NCI-H2029 treated with DMSO at 0.1 percent for 48 hours (cell line): ENCODE measurements around the gene USP20.
"Not testable (repeated sequence)": the region's sequence is repeated elsewhere in the genome, so short reads cannot be mapped to it uniquely, and the experiment has no call there.

Experiments used
- DNase-seq: peaks from one replicate; lab custom pipeline; 2025; lab: John Stamatoyannopoulos, UW

Gene USP20

DNA sequence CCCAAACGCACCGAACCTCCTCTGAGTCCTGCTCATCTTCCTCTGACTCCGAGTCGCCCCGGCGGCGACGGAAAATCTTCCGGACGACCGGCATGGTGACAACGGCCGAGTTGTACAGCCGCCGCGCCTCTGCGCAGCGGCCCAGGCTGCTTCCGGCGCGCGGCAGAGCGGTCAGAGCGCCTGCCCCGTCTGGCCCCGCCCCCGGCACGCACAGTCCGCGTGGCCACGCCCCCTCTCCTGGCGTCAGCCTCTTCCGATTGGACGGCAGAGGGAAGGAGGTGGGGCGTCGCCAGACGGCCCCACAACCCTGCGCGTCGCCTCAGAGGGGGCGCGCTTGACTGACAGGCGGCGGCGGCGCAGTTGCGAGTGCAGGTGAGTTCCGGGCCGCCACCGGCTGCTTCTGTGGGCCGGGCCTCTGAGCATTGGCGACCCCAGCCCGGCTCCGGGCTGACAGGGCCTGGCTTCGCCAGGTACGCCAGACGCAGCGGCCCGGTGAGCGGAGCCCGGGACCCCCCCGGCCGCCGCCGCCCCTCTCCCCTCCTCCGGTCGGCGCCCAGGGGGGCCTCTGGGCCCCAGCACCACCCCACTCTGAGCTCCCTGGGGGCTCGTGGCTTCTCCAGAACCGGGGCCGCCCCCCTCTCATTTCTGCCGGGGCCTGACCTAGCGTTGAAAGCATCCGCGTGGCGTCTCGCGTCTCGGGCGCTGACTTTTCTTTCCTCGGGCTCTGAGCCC lies at the start of gene USP20, which contains the start of gene C9orf78:
TSS of gene USP20 (plus strand) at position 331 of the 732 bp plus-strand sequence. CDS start 17,098 bp downstream, outside the sequence.
TSS of gene C9orf78 (minus strand) at position 148 of the 732 bp plus-strand sequence. CDS start at position 94, 54 bp downstream.
- peak; percentile 78 for DNase-seq

DNA sequence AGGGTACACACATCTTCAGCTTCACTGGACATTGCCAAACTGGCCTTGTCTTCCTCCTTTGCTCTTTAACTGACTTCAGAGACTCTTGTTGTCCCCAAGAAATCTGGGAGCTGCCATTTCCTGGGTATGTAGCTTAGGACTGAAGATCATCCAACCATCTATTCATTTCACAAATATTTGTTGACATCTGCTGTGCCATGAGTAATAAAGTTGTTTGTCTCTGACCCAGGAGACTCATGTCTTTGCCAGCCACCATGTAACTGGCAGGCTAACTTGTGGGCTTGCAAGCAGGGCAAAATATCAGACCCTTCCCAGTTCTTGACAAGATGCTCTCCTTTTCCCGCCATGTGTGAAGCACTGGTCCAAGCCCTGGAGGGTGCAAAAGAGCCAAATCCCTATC lies 49.4 kb upstream of the USP20 start:
- no peak for DNase-seq

DNA sequence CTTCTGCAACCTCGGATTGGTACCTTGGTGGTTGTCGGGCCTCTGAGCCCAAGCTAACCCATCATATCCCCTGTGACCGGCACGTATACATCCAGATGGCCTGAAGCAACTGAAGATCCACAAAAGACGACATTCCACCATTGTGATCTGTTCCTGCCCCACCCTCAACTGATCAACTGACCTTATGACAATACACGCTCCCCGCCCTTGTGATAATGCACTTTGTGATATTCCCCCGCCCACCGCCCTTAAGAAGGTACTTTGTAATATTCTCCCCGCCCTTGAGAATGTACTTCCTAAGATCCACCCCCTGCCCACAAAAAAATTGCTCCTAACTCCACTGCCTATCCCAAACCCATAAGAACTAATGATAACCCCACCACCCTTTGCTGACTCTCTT lies 48.8 kb upstream of the USP20 start:
- no peak for DNase-seq

DNA sequence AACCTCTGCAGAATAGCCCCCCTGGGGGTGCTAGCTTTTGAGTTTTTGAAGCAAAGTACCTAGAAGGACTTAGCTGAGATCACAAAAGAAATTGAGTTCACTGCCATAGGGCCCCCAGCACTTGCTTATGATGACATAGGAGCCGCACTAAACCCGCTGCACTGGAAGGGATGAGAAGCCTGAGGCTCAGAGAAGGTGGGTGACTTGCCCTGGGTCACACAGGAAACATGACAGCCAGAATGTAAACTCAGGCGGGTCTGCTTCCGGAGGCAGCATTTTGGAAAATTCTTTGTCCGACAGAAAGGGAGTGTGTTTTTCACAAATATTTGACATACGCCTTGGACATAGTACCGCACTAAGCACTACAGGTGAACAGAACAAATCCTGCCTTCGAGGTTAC lies 40.7 kb upstream of the USP20 start:
- no peak for DNase-seq

- DNase-seq = not testable (repeated sequence)
These were observed 39.2 kb upstream of the USP20 start for GRCh38 chr9:129796029-129796428.

DNA sequence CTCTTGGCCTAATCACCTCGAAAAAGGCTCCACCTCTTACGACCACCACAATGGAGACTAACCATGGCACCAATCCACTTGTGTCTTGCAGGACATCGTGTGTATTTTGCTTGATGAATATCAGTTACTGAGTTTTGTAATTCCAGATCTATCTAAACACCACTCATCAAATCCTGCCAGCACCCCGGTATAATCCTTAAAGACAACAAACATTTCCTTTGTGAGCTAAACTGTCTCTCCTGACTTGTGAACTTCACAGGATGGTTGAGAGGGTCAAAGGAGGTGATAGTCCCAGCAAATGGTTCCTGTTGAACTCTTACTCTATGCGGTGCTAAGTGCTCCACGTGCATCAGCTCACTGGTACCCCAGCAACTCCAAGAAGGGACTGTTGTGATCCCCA lies 36.3 kb upstream of the USP20 start:
- DNase-seq = no peak

DNA sequence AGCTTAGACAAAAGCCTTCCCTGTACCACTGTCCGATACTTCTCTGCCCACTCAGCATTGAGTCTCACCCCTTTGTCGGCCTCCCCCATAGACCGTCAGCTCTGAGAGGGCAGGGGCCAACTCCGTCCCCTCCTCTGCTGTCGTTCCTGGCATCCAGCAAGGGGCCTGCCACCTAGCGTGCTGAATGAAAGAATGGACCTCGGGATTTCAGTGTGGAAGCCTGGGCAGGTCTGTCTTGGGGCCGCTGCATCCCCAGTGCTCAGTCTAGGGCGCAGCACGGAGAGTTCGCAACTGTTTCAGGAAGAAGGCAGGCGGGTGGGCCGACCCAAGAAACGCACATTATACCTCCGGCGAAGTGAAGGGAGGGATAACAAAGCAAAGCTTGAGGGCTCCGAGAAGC lies 33.8 kb upstream of the USP20 start:
- no peak for DNase-seq

DNA sequence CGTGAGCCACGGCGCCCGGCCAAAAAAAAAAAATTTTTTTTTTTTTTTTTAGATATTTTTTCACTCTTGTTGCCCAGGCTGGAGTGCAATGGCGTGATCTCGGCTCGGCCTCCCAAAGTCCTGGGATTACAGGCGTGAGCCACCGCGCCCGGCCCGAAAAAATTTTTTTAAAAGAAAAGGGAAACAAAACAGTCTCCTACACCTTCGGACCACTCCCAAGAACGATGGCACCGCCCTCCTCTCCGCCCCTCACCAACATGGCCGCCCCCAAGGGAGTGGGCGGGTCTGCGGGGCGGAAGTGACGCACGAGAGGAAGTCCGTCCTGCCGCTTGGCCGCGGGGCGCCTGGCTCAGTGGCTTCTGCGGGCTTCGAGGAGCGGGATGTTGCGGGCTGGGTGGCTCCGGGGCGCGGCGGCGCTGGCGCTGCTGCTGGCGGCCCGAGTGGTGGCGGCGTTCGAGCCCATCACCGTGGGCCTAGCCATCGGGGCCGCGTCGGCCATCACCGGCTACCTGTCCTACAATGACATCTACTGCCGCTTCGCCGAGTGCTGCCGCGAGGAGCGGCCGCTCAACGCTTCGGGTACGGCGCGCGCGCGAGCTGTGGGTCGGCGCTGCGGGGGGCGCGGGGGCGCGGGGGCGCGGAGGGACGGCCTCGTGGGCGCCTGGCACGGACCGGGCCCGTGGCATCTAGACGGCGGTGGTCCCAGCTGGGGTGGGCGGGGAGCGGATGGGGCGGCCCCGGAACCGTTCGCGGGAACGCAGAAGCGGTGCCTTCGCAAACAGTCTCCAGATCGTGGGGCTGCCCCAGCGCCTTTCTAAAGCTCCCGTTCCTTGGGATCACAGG lies 32.2 kb upstream of the USP20 start, which contains the start of gene TOR1B:
TSS of gene TOR1B (plus strand) at position 352 of the 843 bp plus-strand sequence. CDS start at position 381, 29 bp downstream.
- DNase-seq = peak; percentile 60

- DNase-seq = no peak
These were observed 31.6 kb upstream of the USP20 start for GRCh38 chr9:129803676-129804060.

- no peak for DNase-seq
These were observed 29.2 kb upstream of the USP20 start for GRCh38 chr9:129806061-129806460.

DNA sequence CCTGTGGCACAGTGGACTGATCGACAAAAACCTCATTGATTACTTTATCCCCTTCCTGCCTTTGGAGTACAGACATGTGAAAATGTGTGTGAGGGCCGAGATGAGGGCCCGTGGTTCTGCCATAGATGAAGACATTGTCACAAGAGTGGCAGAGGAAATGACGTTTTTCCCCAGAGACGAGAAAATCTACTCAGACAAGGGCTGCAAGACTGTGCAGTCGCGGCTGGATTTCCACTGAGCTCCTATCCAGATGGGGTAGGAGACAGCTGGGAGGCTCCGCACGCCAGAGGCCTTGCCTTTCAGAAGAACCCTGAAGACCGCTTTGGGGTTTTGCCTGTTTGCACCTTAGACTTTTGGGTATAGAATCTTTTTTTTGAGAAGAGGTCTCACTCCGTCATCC lies 25.9 kb upstream of the USP20 start:
- no peak for DNase-seq

- no peak for DNase-seq
These were observed 25.1 kb upstream of the USP20 start for GRCh38 chr9:129810116-129810515.

DNA sequence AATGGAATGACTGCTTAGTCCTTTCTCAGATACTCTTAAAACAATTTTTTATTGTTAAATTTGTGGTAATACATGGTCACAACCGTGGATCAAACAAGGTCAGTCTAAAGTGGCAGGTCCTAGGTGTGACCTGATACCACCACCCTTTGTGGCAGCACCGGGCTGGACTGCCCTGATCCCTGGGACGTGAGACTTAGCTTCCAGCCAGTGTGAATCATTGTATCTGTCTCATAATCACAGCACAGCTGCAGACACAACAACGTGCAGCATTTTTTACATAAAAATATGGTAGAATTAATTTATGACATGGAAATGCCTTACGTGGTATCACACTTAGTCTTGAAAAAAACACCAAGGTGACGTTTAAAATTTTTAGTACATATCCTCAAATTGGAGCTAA lies 24.5 kb upstream of the USP20 start:
- DNase-seq = no peak

- no peak for DNase-seq
These were observed 23.3 kb upstream of the USP20 start for GRCh38 chr9:129811967-129812363.

GRCh38 chr9:129812385-129812784 lies 22.9 kb upstream of the USP20 start:
- no peak for DNase-seq

DNA sequence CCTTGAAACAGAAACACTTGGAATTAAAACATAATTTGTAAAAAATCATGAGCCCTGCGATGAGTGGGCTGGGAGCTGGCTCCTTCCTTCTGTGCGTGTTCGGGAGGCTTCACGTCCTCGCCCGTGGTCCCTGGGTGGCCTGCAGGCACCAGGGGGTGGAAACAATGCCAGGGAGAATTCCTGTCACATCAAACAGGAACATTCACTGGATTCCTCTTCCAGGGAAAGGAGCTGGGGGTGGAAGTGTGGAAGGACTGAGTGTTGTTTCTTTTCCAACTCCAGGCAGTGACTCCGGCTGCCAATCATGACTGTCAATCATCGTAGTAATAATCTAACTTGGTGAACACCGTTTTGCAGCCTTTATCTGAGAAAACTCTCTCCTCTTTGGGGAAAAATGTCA lies 21.6 kb upstream of the USP20 start:
- no peak for DNase-seq

GRCh38 chr9:129814432-129815223 lies 20.6 kb upstream of the USP20 start:
- DNase-seq = no peak

- DNase-seq = no peak
These were observed 20.0 kb upstream of the USP20 start for GRCh38 chr9:129815278-129815677.

DNA sequence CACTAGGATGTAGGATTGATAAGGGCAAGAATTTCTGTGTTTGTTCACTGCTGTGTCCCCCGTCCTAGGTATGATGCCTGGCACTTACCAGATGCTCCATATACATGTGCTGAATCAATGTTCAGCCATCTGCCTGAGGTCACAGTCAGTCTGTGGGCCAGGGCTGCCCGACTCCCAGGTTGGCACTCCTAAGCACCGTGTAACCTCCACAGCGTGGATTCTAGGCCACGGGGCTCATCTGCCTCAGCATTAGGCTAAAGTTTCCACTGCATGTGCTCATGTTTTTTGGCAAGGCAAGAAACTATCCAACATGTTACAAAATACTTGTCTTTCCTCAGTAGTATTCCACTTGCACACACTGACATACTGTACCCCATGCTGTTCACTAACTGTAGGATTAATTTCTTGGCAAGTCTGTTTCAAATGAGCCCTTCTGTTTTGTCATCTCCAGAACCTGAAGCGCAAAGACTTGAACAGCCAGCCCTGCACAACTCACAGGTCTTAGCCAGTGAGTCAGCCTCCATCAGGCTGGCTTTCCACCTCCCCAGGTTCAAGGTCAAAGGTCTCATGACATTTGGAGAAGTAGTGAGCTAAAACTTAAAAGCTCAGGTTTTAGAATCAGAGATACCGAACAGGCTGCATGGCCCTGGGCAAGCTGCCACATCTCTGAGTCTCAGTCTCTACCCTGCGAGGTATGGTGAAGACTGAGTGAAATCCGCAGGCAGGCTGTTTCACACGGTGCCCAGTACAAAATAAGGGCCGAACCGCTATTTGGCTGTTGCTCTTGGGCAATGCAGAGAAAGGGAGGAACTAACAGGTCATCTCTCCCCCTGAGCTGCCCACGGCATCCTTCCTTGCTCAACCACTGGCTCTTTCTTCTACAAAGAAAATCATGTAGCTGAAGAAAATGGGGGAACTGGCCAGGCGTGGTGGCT lies 18.5 kb upstream of the USP20 start:
- no peak for DNase-seq

GRCh38 chr9:129822898-129823541 lies 12.2 kb upstream of the USP20 start:
- DNase-seq = no peak

GRCh38 chr9:129823542-129823934 lies 11.7 kb upstream of the USP20 start:
- DNase-seq = no peak
